Gastroesophageal sphincter (tissue), 4 donors: ENCODE measurements around the gene MMP24. TPM values are rescaled to one million over a fixed set of nuclear protein-coding genes. Genes with fewer than 3 reads are reported as not detected.

Experiments
- ATAC-seq: fragments of 150-250 bp; one replicate; pipeline ENCODE4 v1.9.1; 2016; ENCODE audit warnings: mild to moderate bottlenecking, moderate library complexity
- H3K27ac ChIP-seq, 4 donors: fragments of 200-600 bp; sonication (generic) in 3 of 4; 1 replicate in 3 of 4; 2 replicates in 1 of 4; pipeline ENCODE4 v1.5.1; 2016 to 2019
- H3K27me3 ChIP-seq: fragments of 200-600 bp; sonication (generic); one replicate; pipeline ENCODE4 v1.5.1; 2019
- H3K36me3 ChIP-seq, 2 donors: fragments of 200-600 bp; sonication (generic); one replicate each; pipeline ENCODE4 v1.5.1; 2019; ENCODE audit warnings: control low read depth in 1 of 2
- H3K4me1 ChIP-seq, 3 donors: fragments of 200-600 bp; sonication (generic); 1 replicate in 2 of 3; 2 replicates in 1 of 3; pipeline ENCODE4 v1.5.1; 2016 to 2019; ENCODE audit warnings: control low read depth in 2 of 3
- H3K4me3 ChIP-seq, 2 donors: fragments of 200-600 bp; sonication (generic); one replicate each; pipeline ENCODE4 v1.5.1; 2019; ENCODE audit warnings: mild to moderate bottlenecking in 1 of 2, moderate library complexity in 1 of 2
- H3K9me3 ChIP-seq, 3 donors: fragments of 200-600 bp; sonication (generic); one replicate each; pipeline ENCODE4 v1.5.1; 2017 to 2019; ENCODE audit warnings: control low read depth in 2 of 3
- CTCF ChIP-seq, 4 experiments: fragments of 200-600 bp in 2 of 4; fragments of 450-650 bp in 2 of 4; sonication (generic) in 1 of 4; IDR thresholded peaks; one replicate each; pipeline ENCODE4 v1.5.1; 2017 to 2019; ENCODE audit warnings: antibody characterized with exemption in 4 of 4, mild to moderate bottlenecking in 2 of 4, moderate library complexity in 2 of 4
- EP300 ChIP-seq: sonication (generic); formaldehyde crosslinking; IDR thresholded peaks from one replicate; pipeline ENCODE4 v1.6.1; 2017; ENCODE audit warnings: antibody characterized with exemption, mild to moderate bottlenecking
- POLR2A ChIP-seq, 2 donors: fragments of 450-650 bp; IDR thresholded peaks; one replicate each; pipeline ENCODE4 v1.6.1; 2017; ENCODE audit warnings: antibody characterized with exemption in 2 of 2, mild to moderate bottlenecking in 2 of 2, moderate library complexity in 1 of 2
- POLR2AphosphoS5 ChIP-seq: sonication (generic); formaldehyde crosslinking; IDR thresholded peaks from one replicate; pipeline ENCODE4 v1.6.1; 2017; ENCODE audit warnings: antibody characterized with exemption
- whole genome bisulfite sequencing, 2 donors: methylation state at CpG; one replicate each; pipeline ENCODE4 v1.1.5; 2018; ENCODE audit warnings: low coverage in 1 of 2; 5-methylcytosine and 5-hydroxymethylcytosine counted together
- total RNA-seq, 4 donors: library from RNA; depleted of rRNA; stranded (reverse); fragments of >200 nt; gene quantifications; one replicate each; pipeline ENCODE4 v1.1.0, GENCODE V29; 2016

Gene MMP24
- total RNA-seq, 4 donors from 2014 or later, result 0.47 to 3.4 (median 1.8) TPM

GRCh38 chr20:35294293-35294685 is 67.8 kb downstream of the MMP24 start:
- H3K27ac ChIP-seq, result no peak overlapping the region
- 20 to 42% methylated on average over 1 to 4 of the region's 5 CpGs for WGBS, 2 donors
- no peak for TF ChIP-seq EP300
- TF ChIP-seq POLR2AphosphoS5, result no peak
- no peak for TF ChIP-seq POLR2A (IDR thresholded peaks at IDR 0.05)
- TF ChIP-seq CTCF (IDR thresholded peaks at IDR 0.05), result no peak
- H3K36me3 ChIP-seq, result no peaks in the 10 kb centered on the region
- H3K4me3 ChIP-seq, result no peak overlapping the region
- H3K9me3 ChIP-seq, result no peaks in the 10 kb centered on the region
- no peaks in the 10 kb centered on the region for H3K4me1 ChIP-seq
- peaks cover 16% of the 10 kb centered on the region for H3K27me3 ChIP-seq
- ATAC-seq, result no peak

- Histone ChIP-seq H3K4me3 (no peak overlapping the region), H3K36me3 (no peaks in the 10 kb centered on the region), H3K27me3 (peaks cover 16% of the 10 kb centered on the region), H3K9me3 (no peaks in the 10 kb centered on the region), H3K4me1 (no peaks in the 10 kb centered on the region), H3K27ac (no peak overlapping the region)
- ATAC-seq, result no peak
- WGBS, 2 donors, result 76 to 88% methylated on average over 5 to 8 of the region's 8 CpGs
- TF ChIP-seq CTCF (IDR thresholded peaks at IDR 0.05) (no peak), POLR2AphosphoS5 (no peak), POLR2A (IDR thresholded peaks at IDR 0.05) (no peak), EP300 (no peak)
Observed at GRCh38 chr20:35295058-35295457, 68.6 kb downstream of the MMP24 start.

GRCh38 chr20:35295674-35296073 is 69.2 kb downstream of the MMP24 start:
- 73 to 87% methylated on average over 2 to 3 of the region's 8 CpGs for WGBS, 2 donors
- Histone ChIP-seq H3K27ac (no peak overlapping the region), H3K4me3 (no peak overlapping the region), H3K36me3 (no peaks in the 10 kb centered on the region), H3K4me1 (no peaks in the 10 kb centered on the region), H3K27me3 (peaks cover 16% of the 10 kb centered on the region), H3K9me3 (no peaks in the 10 kb centered on the region)
- TF ChIP-seq CTCF (IDR thresholded peaks at IDR 0.05) (no peak), EP300 (no peak)
- ATAC-seq, result no peak

- TF ChIP-seq EP300, result no peak
- TF ChIP-seq POLR2AphosphoS5, result no peak
- TF ChIP-seq POLR2A (IDR thresholded peaks at IDR 0.05), result no peak
- no peak for TF ChIP-seq CTCF (IDR thresholded peaks at IDR 0.05)
- no peak overlapping the region for H3K27ac ChIP-seq
- H3K27me3 ChIP-seq, result peaks cover 16% of the 10 kb centered on the region
- no peaks in the 10 kb centered on the region for H3K9me3 ChIP-seq
- H3K4me3 ChIP-seq, result no peak overlapping the region
- ATAC-seq, result no peak
- 55% methylated on average over 2 of the region's 9 CpGs; no CpG with 5 or more reads in 1 of the 2 donors for WGBS, 2 donors
- H3K36me3 ChIP-seq, result no peaks in the 10 kb centered on the region
- no peaks in the 10 kb centered on the region for H3K4me1 ChIP-seq
Observed at GRCh38 chr20:35296101-35296554, 69.6 kb downstream of the MMP24 start.

GRCh38 chr20:35297155-35297554 is 70.7 kb downstream of the MMP24 start:
- no peak overlapping the region for H3K27ac ChIP-seq
- H3K36me3 ChIP-seq, result no peaks in the 10 kb centered on the region
- H3K27me3 ChIP-seq, result peaks cover 11% of the 10 kb centered on the region
- no peak for ATAC-seq
- no peak overlapping the region for H3K4me3 ChIP-seq
- no peaks in the 10 kb centered on the region for H3K9me3 ChIP-seq
- peaks cover 0 to 8% (median 0%) of the 10 kb centered on the region in 3 donors for H3K4me1 ChIP-seq
- no peak for TF ChIP-seq POLR2A (IDR thresholded peaks at IDR 0.05)
- no peak for TF ChIP-seq POLR2AphosphoS5
- TF ChIP-seq CTCF (IDR thresholded peaks at IDR 0.05), result no peak
- TF ChIP-seq EP300, result no peak
- 54% methylated on average over 4 of the region's 8 CpGs; no CpG with 5 or more reads in 1 of the 2 donors for WGBS, 2 donors
